Cerebellar nuclear complex (tissue), 1 donor: ENCODE measurements around the gene CDH24.

Experiments
- DNase-seq, 2 experiments: peaks; one replicate each; lab custom pipeline; 2025; lab: John Stamatoyannopoulos, UW

The CDH24 gene

GRCh38 chr14:23043145-23043544 is 14.2 kb downstream of the CDH24 start:
- DNase-seq, result no peak

GRCh38 chr14:23042162-23042965 is 15.0 kb downstream of the CDH24 start, which contains the start of gene PSMB11:
Gene PSMB11, plus strand, starts transcription at chr14:23042212. Its CDS starts 14 bp downstream, at chr14:23042226.
- DNase-seq, result no peak

- DNase-seq, result no peak
These were observed 15.6 kb downstream of the CDH24 start for GRCh38 chr14:23041729-23042128.

- no peak for DNase-seq
These were observed 17.2 kb downstream of the CDH24 start for GRCh38 chr14:23040100-23040499.

- DNase-seq, result no peak
These were observed 21.8 kb downstream of the CDH24 start for GRCh38 chr14:23035303-23036144.

GRCh38 chr14:23034498-23035302 is 22.6 kb downstream of the CDH24 start, which contains the start of gene PSMB5:
Gene PSMB5, minus strand, starts transcription at chr14:23034900. Its CDS starts 19 bp downstream, at chr14:23034881.
- no peak for DNase-seq

GRCh38 chr14:23033801-23034497 is 23.4 kb downstream of the CDH24 start:
- DNase-seq, result no peak

GRCh38 chr14:23033251-23033727 is 24.0 kb downstream of the CDH24 start:
- no peak for DNase-seq

GRCh38 chr14:23030936-23031335 is 26.4 kb downstream of the CDH24 start:
- DNase-seq, result no peak

- DNase-seq, result no peak
These were observed 28.5 kb downstream of the CDH24 start for GRCh38 chr14:23028799-23029198.

GRCh38 chr14:23025151-23025814 is 32.0 kb downstream of the CDH24 start:
- DNase-seq, result no peak

GRCh38 chr14:23024612-23025075 is 32.7 kb downstream of the CDH24 start:
- DNase-seq, result no peak

- DNase-seq, result no peak
These were observed 33.5 kb downstream of the CDH24 start for GRCh38 chr14:23023795-23024152.

GRCh38 chr14:23023022-23023794 is 34.1 kb downstream of the CDH24 start:
- no peak for DNase-seq

- no peak for DNase-seq
These were observed 35.4 kb downstream of the CDH24 start for GRCh38 chr14:23021889-23022442.

- DNase-seq, result no peak
These were observed 35.9 kb downstream of the CDH24 start for GRCh38 chr14:23021434-23021833.

GRCh38 chr14:23020143-23021128 is 36.9 kb downstream of the CDH24 start:
- no peak for DNase-seq

- DNase-seq, result no peak
These were observed 39.2 kb downstream of the CDH24 start for GRCh38 chr14:23018107-23018506.
